GM21423 (cell line): ENCODE data around the gene KRT75.

Experiments used
- ATAC-seq: cut with Tn5 transposase; IDR thresholded peaks from one replicate; pipeline ENCODE4 v1.9.1; 2021; ENCODE audit warnings: mild to moderate bottlenecking, moderate library complexity; ENCODE audit not compliant: unreplicated experiment

The KRT75 gene

GRCh38 chr12:52440821-52441319 lies 6.7 kb upstream of the KRT75 start:
- no peak for ATAC-seq

GRCh38 chr12:52439845-52440244 lies 5.7 kb upstream of the KRT75 start:
- no peak for ATAC-seq

- no peak for ATAC-seq
These were observed 5.2 kb upstream of the KRT75 start for GRCh38 chr12:52439420-52439819.

- no peak for ATAC-seq
These were observed 4.4 kb upstream of the KRT75 start for GRCh38 chr12:52438305-52439301.

GRCh38 chr12:52437508-52437907 lies 3.3 kb upstream of the KRT75 start:
- no peak for ATAC-seq

GRCh38 chr12:52436828-52437474 lies 2.8 kb upstream of the KRT75 start:
- ATAC-seq: no peak

- ATAC-seq: no peak
These were observed 2.0 kb upstream of the KRT75 start for GRCh38 chr12:52436000-52436827.

GRCh38 chr12:52435659-52435999 lies 1.5 kb upstream of the KRT75 start:
- no peak for ATAC-seq

- ATAC-seq: no peak
These were observed 774 bp upstream of the KRT75 start for GRCh38 chr12:52434760-52435530.

GRCh38 chr12:52433501-52434080 lies 580 bp downstream of the KRT75 start:
- no peak for ATAC-seq

- ATAC-seq: no peak
These were observed 1.5 kb downstream of the KRT75 start for GRCh38 chr12:52432559-52433207.

GRCh38 chr12:52428121-52428520 lies 6.0 kb downstream of the KRT75 start:
- ATAC-seq: no peak

GRCh38 chr12:52427083-52427482 lies 7.1 kb downstream of the KRT75 start:
- no peak for ATAC-seq

GRCh38 chr12:52426034-52426433 lies 8.1 kb downstream of the KRT75 start:
- ATAC-seq: no peak

- no peak for ATAC-seq
These were observed 8.7 kb downstream of the KRT75 start for GRCh38 chr12:52425466-52425865.

- ATAC-seq: no peak
These were observed 10.3 kb downstream of the KRT75 start for GRCh38 chr12:52423661-52424500.

- no peak for ATAC-seq
These were observed 11.1 kb downstream of the KRT75 start for GRCh38 chr12:52423035-52423434.

GRCh38 chr12:52419656-52420055 lies 14.5 kb downstream of the KRT75 start:
- no peak for ATAC-seq
